Ovary (tissue), 3 donors: Measurements from ENCODE around the gene GNPDA1.

Experiments used
- CTCF ChIP-seq, 3 donors: fragments of 450-650 bp in 2 of 3; fragments of 200-600 bp in 1 of 3; IDR thresholded peaks; one replicate each; pipeline versions ENCODE4 v1.5.1 to v1.8.0; 2016 to 2022; ENCODE audit warnings: antibody characterized with exemption in 3 of 3, mild to moderate bottlenecking in 1 of 3
- POLR2A ChIP-seq: fragments of 450-650 bp; IDR thresholded peaks from one replicate; pipeline ENCODE4 v1.6.1; 2017; ENCODE audit warnings: antibody characterized with exemption, mild to moderate bottlenecking, moderate library complexity
- donor health status: DM: no; HTN: no; CAD: no.

- no peak for TF ChIP-seq CTCF (IDR thresholded peaks at IDR 0.05)
- no peak for TF ChIP-seq POLR2A
Measured at GRCh38 chr5:141978389-141978788, 34.4 kb downstream of the GNPDA1 start.
